Cardiac fibroblast (primary cell): Measurements from ENCODE around the gene LENG8.
"Not testable (repeated sequence)": the region's sequence is repeated elsewhere in the genome, so short reads cannot be mapped to it uniquely, and the experiment has no call there.

Experiments used
- DNase-seq, 2 donors: peaks; one replicate each; pipeline versions ENCODE4 v3.0.0 to v3.0.0-alpha.2; 2010; ENCODE audit warnings: low read depth in 2 of 2
- H3K4me3 ChIP-seq, 2 donors: replicated peaks in 1 of 2; 1 replicate in 1 of 2; 2 replicates in 1 of 2; pipeline ENCODE4 v1.5.1; 2011; ENCODE audit warnings: low read depth in 2 of 2, low read length in 2 of 2, mild to moderate bottlenecking in 2 of 2, moderate library complexity in 1 of 2
- CTCF ChIP-seq: IDR thresholded peaks from one replicate; pipeline ENCODE4 v1.5.1; 2011; ENCODE audit warnings: low read depth, mild to moderate bottlenecking, low read length, inconsistent platforms

Gene LENG8

GRCh38 chr19:54481326-54481930, 32.4 kb downstream of the LENG8 start:
- peak; percentile 63 for TF ChIP-seq CTCF
- no peak overlapping the region for H3K4me3 ChIP-seq
- DNase-seq, result peak; percentile 40 to 58

DNA sequence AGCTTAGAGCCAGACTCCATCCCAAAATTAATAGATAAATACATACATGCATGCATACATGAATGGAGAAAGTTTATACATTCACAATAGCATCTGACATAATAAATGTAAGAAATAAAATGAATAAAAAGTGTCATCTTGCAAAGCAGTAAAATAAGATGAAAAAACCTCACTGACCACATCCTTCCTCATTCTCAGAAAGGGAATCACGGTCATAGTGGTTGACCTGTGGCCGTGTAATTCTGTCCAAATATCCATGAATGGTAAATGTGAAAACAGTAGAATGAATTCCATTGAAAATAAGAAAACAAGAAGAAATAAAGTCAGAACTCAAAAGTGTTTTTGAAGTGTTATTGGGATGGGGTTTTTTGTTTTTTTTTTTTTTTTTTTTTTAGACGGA, 33.9 kb downstream of the LENG8 start:
- DNase-seq, result no peak
- TF ChIP-seq CTCF, result no peak
- no peak overlapping the region for H3K4me3 ChIP-seq

- no peak overlapping the region for H3K4me3 ChIP-seq
- DNase-seq, result no peak
- TF ChIP-seq CTCF, result no peak
Measured at GRCh38 chr19:54484451-54484850, 35.5 kb downstream of the LENG8 start.

GRCh38 chr19:54485851-54486250, 36.9 kb downstream of the LENG8 start:
- H3K4me3 ChIP-seq, result no peak overlapping the region
- peak; percentile 2 to 22 for DNase-seq
- TF ChIP-seq CTCF, result no peak

GRCh38 chr19:54489341-54489740, 40.3 kb downstream of the LENG8 start:
- H3K4me3 ChIP-seq, result no peak overlapping the region
- TF ChIP-seq CTCF, result no peak
- DNase-seq, result no peak

DNA sequence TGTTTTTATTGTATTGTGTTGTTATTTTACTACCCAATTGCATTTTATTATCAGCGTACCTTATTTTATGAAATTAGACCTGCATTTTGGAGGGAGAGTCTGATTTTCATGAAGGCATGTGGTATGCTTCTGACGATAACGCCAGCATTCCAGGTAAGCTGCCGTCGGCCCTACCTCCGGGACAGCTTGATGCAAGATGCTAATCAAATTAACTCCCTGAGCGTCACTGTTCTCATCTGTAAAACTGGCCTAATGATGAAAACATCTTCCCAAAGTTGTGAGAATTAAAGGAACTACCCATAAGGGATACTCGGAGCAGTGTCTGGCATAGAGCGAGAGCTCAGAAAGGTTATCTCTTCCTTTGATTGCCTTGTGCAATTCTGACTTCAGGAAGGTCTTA, 40.8 kb downstream of the LENG8 start:
- DNase-seq, result no peak
- H3K4me3 ChIP-seq, result no peak overlapping the region
- no peak for TF ChIP-seq CTCF

DNA sequence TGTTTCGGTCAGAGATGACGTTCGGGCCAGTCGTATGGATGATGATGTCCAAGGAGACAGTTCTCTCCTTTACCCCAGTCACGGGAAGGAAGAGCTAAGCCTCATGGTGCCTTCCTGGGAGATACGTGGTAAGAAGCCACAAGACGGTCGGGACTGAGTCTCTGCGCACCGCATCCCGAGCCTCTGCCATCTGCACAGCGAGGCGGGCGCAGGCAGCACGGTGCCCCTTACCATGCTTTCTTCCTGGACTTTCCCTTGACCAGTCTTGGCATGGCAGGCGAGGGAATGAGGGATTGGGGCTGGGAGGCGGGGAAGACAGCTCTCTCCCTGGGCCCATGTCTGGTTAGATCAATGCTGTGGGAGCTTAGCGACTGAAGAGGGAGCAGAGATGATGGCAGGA, 43.6 kb downstream of the LENG8 start:
- no peak for DNase-seq
- no peak overlapping the region for H3K4me3 ChIP-seq
- no peak for TF ChIP-seq CTCF

GRCh38 chr19:54493056-54493455, 44.1 kb downstream of the LENG8 start:
- H3K4me3 ChIP-seq, DNase-seq: not testable (repeated sequence)
